ENCODE data around the gene SERPIND1.

SERPIND1 gene

GRCh38 chr22:20793748-20794649 lies 20.1 kb downstream of the SERPIND1 start:
- no peak overlapping the region for H3K4me3 ChIP-seq (ENCODE audit: low read depth, low read length)
- no peak for DNase-seq (ENCODE audit: low read depth, low spot score)
- in situ Hi-C loops (cut with HindIII; ENCODE audit: low sequenced_read_pairs) = no loop called here
- TF ChIP-seq CTCF (IDR thresholded peaks at IDR 0.05; ENCODE audit: low read depth, low read length) = no peak

- no peak for TF ChIP-seq CTCF (IDR thresholded peaks at IDR 0.05; ENCODE audit: low read depth, low read length)
- DNase-seq (ENCODE audit: low read depth, low spot score) = no peak
- in situ Hi-C loops (cut with HindIII; ENCODE audit: low sequenced_read_pairs) = no loop called here
- no peak overlapping the region for H3K4me3 ChIP-seq (ENCODE audit: low read depth, low read length)
Observed at GRCh38 chr22:20794650-20795413, 20.9 kb downstream of the SERPIND1 start.

GRCh38 chr22:20796731-20797130 lies 22.8 kb downstream of the SERPIND1 start:
- in situ Hi-C loops (cut with HindIII; ENCODE audit: low sequenced_read_pairs) = no loop called here

GRCh38 chr22:20798218-20798617 lies 24.3 kb downstream of the SERPIND1 start:
- TF ChIP-seq CTCF (IDR thresholded peaks at IDR 0.05; ENCODE audit: low read depth, low read length) = no peak
- in situ Hi-C loops (cut with HindIII; ENCODE audit: low sequenced_read_pairs) = no loop called here
- no peak for DNase-seq (ENCODE audit: low read depth, low spot score)
- no peak overlapping the region for H3K4me3 ChIP-seq (ENCODE audit: low read depth, low read length)

More at GRCh38 chr22:20796731-20797130, 22.8 kb downstream of the SERPIND1 start:
- DNase-seq (ENCODE audit: low read depth, low spot score) = no peak
- no peak for TF ChIP-seq CTCF (IDR thresholded peaks at IDR 0.05; ENCODE audit: low read depth, low read length)
- H3K4me3 ChIP-seq (ENCODE audit: low read depth, low read length) = no peak overlapping the region

- TF ChIP-seq CTCF (IDR thresholded peaks at IDR 0.05; ENCODE audit: low read depth, low read length) = no peak
- no peak for DNase-seq (ENCODE audit: low read depth, low spot score)
- H3K4me3 ChIP-seq (ENCODE audit: low read depth, low read length) = no peak overlapping the region
- in situ Hi-C loops (cut with HindIII; ENCODE audit: low sequenced_read_pairs) = no loop called here
Observed at GRCh38 chr22:20798974-20799373, 25.1 kb downstream of the SERPIND1 start.

- no peak for DNase-seq (ENCODE audit: low read depth, low spot score)
- H3K4me3 ChIP-seq (ENCODE audit: low read depth, low read length) = no peak overlapping the region
- TF ChIP-seq CTCF (IDR thresholded peaks at IDR 0.05; ENCODE audit: low read depth, low read length) = no peak
- in situ Hi-C loops (cut with HindIII; ENCODE audit: low sequenced_read_pairs) = no loop called here
Observed at GRCh38 chr22:20799449-20799848, 25.5 kb downstream of the SERPIND1 start.

All from astrocyte of the spinal cord (primary cell).